GM23338 (cell line): ENCODE results near the gene RASA3. TPM values are rescaled to one million over a fixed set of nuclear protein-coding genes. Genes with fewer than 3 reads are reported as not detected.

Experiments used
- ATAC-seq: fragments of 200-7000 bp; cut with Tn5 transposase; 3 replicates; pipeline ENCODE4 v1.9.1; 2020
- DNase-seq: peaks from one replicate; pipeline ENCODE4 v3.0.0-alpha.2; 2015; ENCODE audit warnings: low spot score
- H2AFZ ChIP-seq: fragments of 200-600 bp; sonication (generic); 2 replicates; pipeline ENCODE4 v1.8.0; 2016; ENCODE audit warnings: antibody characterized with exemption, mild to moderate bottlenecking, moderate library complexity
- H3F3A ChIP-seq: fragments of 200-600 bp; sonication (generic); replicated peaks from 2 replicates; pipeline ENCODE4 v1.8.0; 2017; ENCODE audit warnings: antibody characterized with exemption, mixed run types, low read depth
- H3K27ac ChIP-seq: fragments of 200-600 bp; sonication (generic); 2 replicates; pipeline ENCODE4 v1.6.1; 2016; ENCODE audit warnings: low read depth
- H3K27me3 ChIP-seq: fragments of 200-600 bp; sonication (generic); 2 replicates; pipeline ENCODE4 v1.8.0; 2016; ENCODE audit warnings: mild to moderate bottlenecking, mixed run types, moderate library complexity; ENCODE audit not compliant: insufficient read depth
- H3K36me3 ChIP-seq: fragments of 200-600 bp; sonication (generic); 2 replicates; pipeline ENCODE4 v1.8.0; 2016; ENCODE audit warnings: mild to moderate bottlenecking; ENCODE audit not compliant: insufficient read depth
- H3K4me1 ChIP-seq: fragments of 200-600 bp; sonication (generic); 2 replicates; pipeline ENCODE4 v1.8.0; 2016; ENCODE audit warnings: mild to moderate bottlenecking, moderate library complexity; ENCODE audit not compliant: insufficient read depth
- H3K4me2 ChIP-seq: fragments of 200-600 bp; sonication (generic); 2 replicates; pipeline ENCODE4 v1.7.1; 2017; ENCODE audit warnings: mixed run types
- H3K4me3 ChIP-seq: fragments of 200-600 bp; sonication (generic); 2 replicates; pipeline ENCODE4 v1.6.1; 2016; ENCODE audit warnings: mixed run types
- H3K79me2 ChIP-seq: fragments of 200-600 bp; sonication (generic); replicated peaks from 2 replicates; pipeline ENCODE4 v1.8.0; 2017; ENCODE audit warnings: mild to moderate bottlenecking; ENCODE audit not compliant: insufficient read depth
- H3K9me2 ChIP-seq: fragments of 200-600 bp; sonication (generic); 2 replicates; pipeline ENCODE4 v1.8.0; 2017; ENCODE audit not compliant: insufficient read depth
- H4K20me1 ChIP-seq: fragments of 200-600 bp; sonication (generic); replicated peaks from 2 replicates; pipeline ENCODE4 v1.8.0; 2017; ENCODE audit warnings: mild to moderate bottlenecking; ENCODE audit not compliant: insufficient read depth
- H3K27ac Mint-ChIP-seq: 2 replicates; pipeline ENCODE4 v1.8.0; 2020; ENCODE audit warnings: inconsistent platforms, mild to moderate bottlenecking, moderate library complexity, mixed read lengths
- H3K27me3 Mint-ChIP-seq: 3 replicates; pipeline ENCODE4 v1.8.0; 2022; ENCODE audit warnings: low read depth, mild to moderate bottlenecking, moderate library complexity, mixed read lengths, inconsistent platforms; ENCODE audit not compliant: insufficient read depth, poor library complexity
- H3K36me3 Mint-ChIP-seq: 3 replicates; pipeline ENCODE4 v1.8.0; 2021; ENCODE audit warnings: low read depth, mild to moderate bottlenecking, inconsistent platforms, moderate library complexity, mixed read lengths
- H3K4me1 Mint-ChIP-seq: 3 replicates; pipeline ENCODE4 v1.8.0; 2020; ENCODE audit warnings: mild to moderate bottlenecking, inconsistent platforms, mixed read lengths
- H3K4me3 Mint-ChIP-seq: 3 replicates; pipeline ENCODE4 v1.8.0; 2021; ENCODE audit warnings: moderate library complexity, mild to moderate bottlenecking, inconsistent platforms, mixed read lengths
- H3K9me3 Mint-ChIP-seq: 3 replicates; pipeline ENCODE4 v1.8.0; 2020; ENCODE audit warnings: moderate library complexity, mild to moderate bottlenecking, inconsistent platforms, mixed read lengths
- CTCF ChIP-seq, 2 experiments: fragments of 200-600 bp in 1 of 2; sonication (generic) in 1 of 2; conservative IDR thresholded peaks; 2 replicates each; pipeline versions ENCODE4 v1.5.1 to v1.6.1; 2016 to 2017; ENCODE audit warnings: antibody characterized with exemption in 2 of 2, low read depth in 2 of 2, mild to moderate bottlenecking in 2 of 2, moderate library complexity in 1 of 2
- EZH2 ChIP-seq: fragments of 200-600 bp; sonication (generic); IDR thresholded peaks from one replicate; pipeline ENCODE4 v1.8.0; 2017; ENCODE audit warnings: antibody characterized with exemption, mild to moderate bottlenecking, low read depth; ENCODE audit not compliant: unreplicated experiment
- EZH2phosphoT487 ChIP-seq: fragments of 200-600 bp; sonication (generic); IDR thresholded peaks from one replicate; pipeline ENCODE4 v1.8.1; 2018; ENCODE audit warnings: antibody characterized with exemption; ENCODE audit not compliant: unreplicated experiment
- JUNB ChIP-seq: IDR thresholded peaks from one replicate; pipeline ENCODE4 v1.6.1; 2016; ENCODE audit warnings: antibody characterized with exemption; ENCODE audit not compliant: unreplicated experiment
- ZNF114 ChIP-seq: fragments of 250-450 bp; sonication (Bioruptor Pico); IDR thresholded peaks from 2 replicates; pipeline ENCODE4 v1.5.0; 2020; ENCODE audit warnings: mild to moderate bottlenecking, moderate library complexity
- ZNF331 ChIP-seq: fragments of 250-450 bp; sonication (Bioruptor Pico); IDR thresholded peaks from 2 replicates; pipeline ENCODE4 v1.5.0; 2020; ENCODE audit warnings: low read depth, mild to moderate bottlenecking, moderate library complexity
- ZNF462 ChIP-seq: fragments of 250-450 bp; sonication (Bioruptor Pico); IDR thresholded peaks from 2 replicates; pipeline ENCODE4 v1.5.0; 2020; ENCODE audit warnings: mild to moderate bottlenecking, moderate library complexity
- polyA plus RNA-seq: library from polyadenylated mRNA; unstranded; fragments of >200 nt; fragmentation: Nextera tagmentation; extraction: Ambion mirVana; gene quantifications from 2 replicates; pipeline ENCODE4 v1.2.1, GENCODE V29; 2016
- total RNA-seq: library from RNA; depleted of rRNA; stranded (reverse); fragments of >200 nt; shearing (Covaris generic); gene quantifications from 2 replicates; pipeline ENCODE4 v1.2.3, GENCODE V29; 2014

The RASA3 gene
- total and polyA plus RNA-seq, 2 experiments from 2014 or later = 11.2 to 20.7 TPM

DNA sequence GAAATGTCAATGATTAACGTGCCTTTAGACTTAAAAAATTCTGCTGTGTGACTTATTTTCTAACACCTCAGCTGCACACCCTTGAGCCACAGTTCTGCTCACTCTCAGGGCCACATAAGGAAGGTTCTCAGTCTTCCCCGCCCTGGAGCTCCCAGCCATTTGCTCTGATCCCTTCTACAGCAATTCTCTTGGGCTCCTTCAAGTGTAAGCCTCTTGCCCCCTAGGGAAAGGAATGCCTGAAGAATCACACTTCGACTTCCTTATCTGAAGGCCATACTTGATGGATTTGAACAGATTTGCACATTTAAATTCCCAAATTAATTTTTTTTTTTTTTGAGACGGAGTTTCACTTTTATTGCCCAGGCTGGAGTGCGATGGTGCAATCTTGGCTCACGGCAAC is 44.2 kb downstream of the RASA3 start:
- H3K36me3 ChIP-seq = no peaks in the 10 kb centered on the region
- no peak overlapping the region for H2AFZ ChIP-seq
- no peaks in the 10 kb centered on the region for H3F3A ChIP-seq
- H3K27me3 ChIP-seq = no peaks in the 10 kb centered on the region
- H3K4me1 Mint-ChIP-seq = peaks cover 18% of the 10 kb centered on the region
- no peaks in the 10 kb centered on the region for H3K9me2 ChIP-seq
- no peaks in the 10 kb centered on the region; the same call in 1 of the 2 replicates for H4K20me1 ChIP-seq
- H3K9me3 Mint-ChIP-seq = peaks cover 25% of the 10 kb centered on the region
- H3K4me3 ChIP-seq = no peak overlapping the region
- H3K36me3 Mint-ChIP-seq = peaks cover 23% of the 10 kb centered on the region
- H3K4me3 Mint-ChIP-seq = no peak overlapping the region
- H3K27me3 Mint-ChIP-seq = peaks cover 21% of the 10 kb centered on the region
- H3K27ac ChIP-seq = no peak overlapping the region
- 0 out of 4 replicates have a peak, but pooled peaks of 1 of the 2 experiments have one; percentile 7 for TF ChIP-seq CTCF (conservative IDR thresholded peaks at IDR 0.05; ENCODE audit: low read depth in 2 of 2)
- no peak for TF ChIP-seq JUNB
- TF ChIP-seq ZNF114 (CRISPR knock-in tag) = no peak
- no peak overlapping the region for H3K4me2 ChIP-seq
- H3K4me1 ChIP-seq = no peaks in the 10 kb centered on the region; the same call in 1 of the 2 replicates
- DNase-seq (no peak), ATAC-seq (peak; percentile 58)
- H3K27ac Mint-ChIP-seq = no peak overlapping the region
- H3K79me2 ChIP-seq = peaks cover 26% of the 10 kb centered on the region

- H3K4me3 ChIP-seq = no peak overlapping the region
- peaks cover 30% of the 10 kb centered on the region for H3K79me2 ChIP-seq
- Mint-ChIP-seq H3K27ac (no peak overlapping the region), H3K36me3 (peaks cover 28% of the 10 kb centered on the region), H3K4me1 (peaks cover 18% of the 10 kb centered on the region), H3K9me3 (peaks cover 26% of the 10 kb centered on the region), H3K27me3 (peaks cover 24% of the 10 kb centered on the region), H3K4me3 (peak overlapping the region; percentile 50; the same call in 2 of the 3 replicates)
- peak; percentile 64 for ATAC-seq
- H2AFZ ChIP-seq = no peak overlapping the region
- peaks cover 3% of the 10 kb centered on the region; the same call in 1 of the 2 replicates for H4K20me1 ChIP-seq
- H3K4me2 ChIP-seq = no peak overlapping the region
- H3K27ac ChIP-seq = no peak overlapping the region
- H3K9me2 ChIP-seq = no peaks in the 10 kb centered on the region
- H3K36me3 ChIP-seq = no peaks in the 10 kb centered on the region
- H3K27me3 ChIP-seq = no peaks in the 10 kb centered on the region
- H3K4me1 ChIP-seq = no peaks in the 10 kb centered on the region; the same call in 1 of the 2 replicates
- H3F3A ChIP-seq = no peaks in the 10 kb centered on the region
- no peak for DNase-seq
- TF ChIP-seq JUNB (no peak), CTCF (conservative IDR thresholded peaks at IDR 0.05; ENCODE audit: low read depth in 2 of 2) (no peak), EZH2 (no peak), ZNF462 (no peak), ZNF114 (CRISPR knock-in tag) (no peak), EZH2phosphoT487 (no peak), ZNF331 (no peak)
Observed at GRCh38 chr13:114087430-114087829, 45.0 kb downstream of the RASA3 start.
